ENCODE data around the gene NIBAN1. TPM values are rescaled to one million over a fixed set of nuclear protein-coding genes. Genes with fewer than 3 reads are reported as not detected.

The NIBAN1 gene
- total RNA-seq, 1 donor from 2014 or later = 16.8 TPM

DNA sequence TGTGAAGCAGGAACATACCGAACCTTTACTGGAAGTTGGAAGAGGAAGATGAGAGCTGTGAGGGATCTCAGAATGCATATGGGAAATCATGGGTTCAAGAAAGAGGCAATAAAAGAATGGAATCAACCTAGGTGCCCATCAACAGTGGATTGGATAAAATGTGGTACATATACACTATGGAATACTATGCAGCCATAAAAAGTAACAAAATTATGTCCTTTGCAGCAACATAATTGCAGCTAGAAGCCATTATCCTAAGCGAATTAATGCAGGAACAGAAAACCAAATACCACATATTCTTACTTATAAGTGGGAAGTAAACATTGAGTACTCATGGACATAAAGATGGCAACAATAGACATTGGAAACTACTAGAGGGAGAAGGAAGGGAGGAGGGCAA, 40.4 kb downstream of the NIBAN1 start:
- DNase-seq (ENCODE audit: low spot score) = no peak
- Mint-ChIP-seq H3K4me3 (ENCODE audit: low read depth) (no peak overlapping the region), H3K4me1 (ENCODE audit: low read depth) (peaks cover 9% of the 10 kb centered on the region), H3K36me3 (ENCODE audit: low read depth) (peaks cover 9% of the 10 kb centered on the region), H3K27ac (no peak overlapping the region), H3K27me3 (ENCODE audit: low read depth) (no peaks in the 10 kb centered on the region), H3K9me3 (peaks cover 6% of the 10 kb centered on the region)
- intact Hi-C loops (cut with micrococcal nuclease) = loop anchor here (5.0 kb wide), 1 partner anchor 42 kb away; no protein-coding TSS in a partner anchor

DNA sequence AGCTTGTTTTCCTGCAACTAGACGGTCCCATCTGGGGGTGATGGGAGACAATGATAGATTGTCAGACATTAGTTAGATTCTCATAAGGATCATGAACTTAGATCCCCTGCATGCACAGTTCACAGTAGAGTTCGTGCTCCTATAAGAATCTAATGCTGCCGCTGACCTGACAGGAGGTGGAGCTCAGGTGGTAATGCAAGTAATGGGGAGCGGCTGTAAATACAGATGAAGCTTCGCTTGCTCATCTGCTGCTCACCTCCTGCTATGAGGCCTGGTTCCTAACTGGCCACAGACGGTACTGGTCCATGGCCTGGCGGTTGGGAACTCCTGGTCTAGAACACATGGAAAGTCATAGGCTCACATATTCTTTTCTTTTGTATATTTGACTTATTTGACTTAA, 42.0 kb downstream of the NIBAN1 start:
- Mint-ChIP-seq H3K4me3 (ENCODE audit: low read depth) (no peak overlapping the region), H3K27me3 (ENCODE audit: low read depth) (no peaks in the 10 kb centered on the region), H3K27ac (no peak overlapping the region), H3K36me3 (ENCODE audit: low read depth) (peaks cover 11% of the 10 kb centered on the region), H3K4me1 (ENCODE audit: low read depth) (peaks cover 9% of the 10 kb centered on the region), H3K9me3 (peaks cover 6% of the 10 kb centered on the region)
- no peak for DNase-seq (ENCODE audit: low spot score)
- intact Hi-C loops (cut with micrococcal nuclease) = loop anchor here (5.0 kb wide), 1 partner anchor 40 kb away; no protein-coding TSS in a partner anchor

DNA sequence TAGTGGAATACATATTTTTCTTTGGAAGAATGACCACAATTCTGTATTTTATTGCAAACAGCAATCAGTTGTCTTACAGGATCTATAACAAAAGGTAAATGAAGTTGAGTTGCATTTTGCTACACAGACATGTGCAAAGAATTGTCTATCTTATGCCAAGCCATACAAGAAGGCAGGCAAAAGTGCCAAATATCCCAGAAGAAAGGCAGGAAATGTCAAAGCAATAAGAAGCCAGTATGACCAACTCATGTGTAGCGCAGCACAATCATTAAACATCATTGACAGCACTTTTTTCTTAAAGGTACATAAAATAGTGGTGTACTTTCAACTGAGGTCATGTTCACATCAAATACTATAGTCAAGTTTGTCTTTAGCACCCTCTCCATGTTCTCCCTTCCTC, 42.7 kb downstream of the NIBAN1 start:
- Mint-ChIP-seq H3K9me3 (peaks cover 13% of the 10 kb centered on the region), H3K4me1 (ENCODE audit: low read depth) (peaks cover 9% of the 10 kb centered on the region), H3K27me3 (ENCODE audit: low read depth) (no peaks in the 10 kb centered on the region), H3K36me3 (ENCODE audit: low read depth) (peaks cover 11% of the 10 kb centered on the region), H3K27ac (no peak overlapping the region), H3K4me3 (ENCODE audit: low read depth) (no peak overlapping the region)
- no peak for DNase-seq (ENCODE audit: low spot score)
- intact Hi-C loops (cut with micrococcal nuclease) = loop anchor here (5.0 kb wide), 1 partner anchor 39 kb away; no protein-coding TSS in a partner anchor

DNA sequence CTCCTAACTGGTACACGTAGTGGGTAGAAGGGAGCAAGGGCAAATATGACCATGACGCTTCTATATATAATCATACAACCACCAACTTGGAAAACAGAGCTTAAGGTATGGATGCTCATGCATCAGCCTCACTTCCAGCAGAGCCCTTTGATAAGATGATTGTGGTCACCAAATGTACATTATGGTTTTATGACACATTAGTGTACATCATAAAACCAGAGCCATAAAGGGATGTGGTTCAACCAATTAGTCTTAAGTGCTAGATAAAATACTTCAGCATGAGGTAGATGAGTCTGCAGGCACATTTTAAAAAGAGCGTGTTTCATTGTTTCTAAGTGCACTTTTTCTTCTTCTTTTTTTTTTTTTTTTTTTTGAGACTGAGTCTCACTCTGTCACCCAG, 43.7 kb downstream of the NIBAN1 start:
- DNase-seq (ENCODE audit: low spot score) = no peak
- Mint-ChIP-seq H3K4me3 (ENCODE audit: low read depth) (no peak overlapping the region), H3K9me3 (peaks cover 16% of the 10 kb centered on the region), H3K27me3 (ENCODE audit: low read depth) (no peaks in the 10 kb centered on the region), H3K4me1 (ENCODE audit: low read depth) (peaks cover 9% of the 10 kb centered on the region), H3K27ac (no peak overlapping the region), H3K36me3 (ENCODE audit: low read depth) (peaks cover 11% of the 10 kb centered on the region)
- intact Hi-C loops (cut with micrococcal nuclease) = loop anchor here (1.0 to 5.0 kb wide), 2 partner anchors 38 to 44 kb away; partner anchors contain the start of gene NIBAN1

DNA sequence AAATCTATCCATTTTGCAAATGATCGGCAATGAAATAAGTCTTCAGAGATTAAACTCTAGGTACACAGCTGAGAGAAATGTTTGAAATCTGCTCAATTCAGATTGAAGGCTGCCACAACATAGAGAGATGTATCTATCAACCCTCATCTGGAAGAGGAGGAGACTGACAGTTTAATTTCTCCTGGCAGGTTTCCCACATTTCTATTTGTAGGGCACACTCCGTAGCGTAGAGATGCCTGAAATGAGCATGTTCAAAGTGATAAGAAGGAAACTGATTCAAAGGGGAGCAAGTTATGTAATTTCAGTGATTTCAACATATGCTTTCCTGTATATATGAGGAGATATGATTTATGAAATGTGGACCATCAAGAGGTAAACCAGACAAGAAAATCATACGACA, 44.1 kb downstream of the NIBAN1 start:
- H3K4me3 Mint-ChIP-seq (ENCODE audit: low read depth) = no peak overlapping the region
- H3K27ac Mint-ChIP-seq = no peak overlapping the region
- peaks cover 11% of the 10 kb centered on the region for H3K36me3 Mint-ChIP-seq (ENCODE audit: low read depth)
- no peaks in the 10 kb centered on the region for H3K27me3 Mint-ChIP-seq (ENCODE audit: low read depth)
- intact Hi-C loops (cut with micrococcal nuclease) = loop anchor here (1.0 to 5.0 kb wide), 2 partner anchors 38 to 44 kb away; partner anchors contain the start of gene NIBAN1
- peaks cover 9% of the 10 kb centered on the region for H3K4me1 Mint-ChIP-seq (ENCODE audit: low read depth)
- DNase-seq (ENCODE audit: low spot score) = no peak
- peaks cover 16% of the 10 kb centered on the region for H3K9me3 Mint-ChIP-seq

DNA sequence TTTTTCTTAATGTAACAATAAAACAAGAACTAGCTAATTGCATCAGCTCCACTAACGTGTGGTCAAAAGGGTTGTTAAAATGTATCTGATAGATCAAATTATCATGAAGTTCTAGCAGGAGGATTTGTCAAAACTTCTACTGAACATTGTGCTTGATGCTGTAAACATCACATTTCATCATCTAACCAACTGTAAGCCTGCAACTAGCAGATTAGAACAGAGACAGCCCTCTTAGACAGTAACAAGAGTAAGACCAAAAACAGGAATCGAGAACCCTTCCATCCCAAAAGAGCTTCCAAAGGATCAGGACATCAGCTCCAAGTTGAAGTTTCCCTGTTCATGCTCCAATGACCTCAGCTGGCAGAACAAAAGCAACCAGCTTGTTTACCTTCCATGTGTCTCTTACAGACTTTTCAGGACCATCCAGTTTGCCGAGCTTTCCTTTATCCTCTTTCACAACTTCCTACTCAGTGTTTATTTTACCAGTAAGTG, 44.6 kb downstream of the NIBAN1 start:
- H3K36me3 Mint-ChIP-seq (ENCODE audit: low read depth) = peaks cover 11% of the 10 kb centered on the region
- DNase-seq (ENCODE audit: low spot score) = no peak
- peaks cover 9% of the 10 kb centered on the region for H3K4me1 Mint-ChIP-seq (ENCODE audit: low read depth)
- peaks cover 16% of the 10 kb centered on the region for H3K9me3 Mint-ChIP-seq
- intact Hi-C loops (cut with micrococcal nuclease) = loop anchor here (1.0 to 5.0 kb wide), 2 partner anchors 37 to 45 kb away; partner anchors contain the start of gene NIBAN1
- peaks cover 5% of the 10 kb centered on the region for H3K27me3 Mint-ChIP-seq (ENCODE audit: low read depth)
- no peak overlapping the region for H3K27ac Mint-ChIP-seq
- no peak overlapping the region for H3K4me3 Mint-ChIP-seq (ENCODE audit: low read depth)

DNA sequence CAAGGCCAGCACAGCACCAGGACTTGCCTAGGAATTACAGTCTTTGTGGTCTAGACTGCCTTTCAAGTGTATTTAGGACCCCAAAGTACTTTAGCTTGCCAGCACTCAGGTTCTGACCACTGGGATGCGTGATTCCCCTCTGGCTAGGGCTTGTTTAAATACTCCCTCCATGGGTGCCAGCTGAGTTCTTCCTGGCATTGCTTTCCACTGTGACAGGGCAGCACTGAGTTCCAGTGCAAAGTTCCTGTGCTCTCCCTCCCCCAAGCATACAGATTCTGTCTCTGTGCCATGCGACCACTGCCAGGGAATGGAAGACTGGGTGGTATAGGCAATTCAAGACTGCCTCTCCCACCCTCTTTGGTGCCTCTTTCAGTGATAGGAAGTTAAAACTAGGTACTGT, 45.9 kb downstream of the NIBAN1 start:
- H3K27me3 Mint-ChIP-seq (ENCODE audit: low read depth) = peaks cover 13% of the 10 kb centered on the region
- H3K4me3 Mint-ChIP-seq (ENCODE audit: low read depth) = no peak overlapping the region
- intact Hi-C loops (cut with micrococcal nuclease) = no loop called here
- peaks cover 10% of the 10 kb centered on the region for H3K9me3 Mint-ChIP-seq
- no peak for DNase-seq (ENCODE audit: low spot score)
- peaks cover 9% of the 10 kb centered on the region for H3K4me1 Mint-ChIP-seq (ENCODE audit: low read depth)
- no peak overlapping the region for H3K27ac Mint-ChIP-seq
- peaks cover 4% of the 10 kb centered on the region for H3K36me3 Mint-ChIP-seq (ENCODE audit: low read depth)

Other genes with a start within 250 kb of the NIBAN1 start
- 25.3 and 30.2 TPM in 2 replicates for gene EDEM3, start 219.7 kb downstream of the NIBAN1 start, total RNA-seq
- gene RNF2, start 71.0 kb upstream of the NIBAN1 start, total RNA-seq = 25.7 and 30.6 TPM in 2 replicates
- 25.9 and 28.7 TPM in 2 replicates for gene TRMT1L, start 182.4 kb upstream of the NIBAN1 start, total RNA-seq
- gene SWT1, start 182.7 kb upstream of the NIBAN1 start, total RNA-seq = 2.1 and 2.7 TPM in 2 replicates